GM18870 (cell line): ENCODE results near the gene PHTF2.

Source experiments
- ATAC-seq: cut with Tn5 transposase; IDR thresholded peaks from one replicate; pipeline ENCODE4 v1.9.1; 2021; ENCODE audit warnings: moderate library complexity; ENCODE audit not compliant: unreplicated experiment

Gene PHTF2

GRCh38 chr7:77918676-77919075 lies 120.1 kb downstream of the PHTF2 start:
- no peak for ATAC-seq

GRCh38 chr7:77923419-77923818 lies 124.8 kb downstream of the PHTF2 start:
- peak; percentile 56 for ATAC-seq

GRCh38 chr7:77930496-77930895 lies 131.9 kb downstream of the PHTF2 start:
- ATAC-seq, result no peak

GRCh38 chr7:77931841-77932240 lies 133.3 kb downstream of the PHTF2 start:
- no peak for ATAC-seq

- ATAC-seq, result no peak
Measured at GRCh38 chr7:77933394-77933793, 134.8 kb downstream of the PHTF2 start.

GRCh38 chr7:77935652-77936348 lies 137.2 kb downstream of the PHTF2 start:
- no peak for ATAC-seq

- no peak for ATAC-seq
Measured at GRCh38 chr7:77940647-77941046, 142.1 kb downstream of the PHTF2 start.

- ATAC-seq, result no peak
Measured at GRCh38 chr7:77942431-77942830, 143.9 kb downstream of the PHTF2 start.

- no peak for ATAC-seq
Measured at GRCh38 chr7:77944183-77945182, 145.9 kb downstream of the PHTF2 start.

GRCh38 chr7:77950548-77950947 lies 152.0 kb downstream of the PHTF2 start:
- no peak for ATAC-seq

GRCh38 chr7:77954773-77955555 lies 156.4 kb downstream of the PHTF2 start:
- ATAC-seq, result no peak

- ATAC-seq, result no peak
Measured at GRCh38 chr7:77958436-77958835, 159.9 kb downstream of the PHTF2 start.

- no peak for ATAC-seq
Measured at GRCh38 chr7:77959080-77959479, 160.5 kb downstream of the PHTF2 start.

- ATAC-seq, result no peak
Measured at GRCh38 chr7:77960336-77960735, 161.8 kb downstream of the PHTF2 start.

- ATAC-seq, result no peak
Measured at GRCh38 chr7:77967429-77967828, 168.9 kb downstream of the PHTF2 start.

GRCh38 chr7:77971726-77972125 lies 173.2 kb downstream of the PHTF2 start:
- ATAC-seq, result no peak

GRCh38 chr7:77975672-77976480 lies 177.3 kb downstream of the PHTF2 start:
- ATAC-seq, result no peak

GRCh38 chr7:77979219-77979618 lies 180.6 kb downstream of the PHTF2 start:
- no peak for ATAC-seq

GRCh38 chr7:77980087-77980713 lies 181.6 kb downstream of the PHTF2 start:
- ATAC-seq, result no peak
